Measurements from ENCODE around the gene RNASE12. TPM values are rescaled to one million over a fixed set of nuclear protein-coding genes. Genes with fewer than 3 reads are reported as not detected.

The RNASE12 gene
- total RNA-seq, 1 experiment from 2014 or later: not detected

Other genes starting within 250 kb of the RNASE12 start
- gene PARP2, start 247.7 kb downstream of the RNASE12 start, total RNA-seq (2014; rRNA removed; shearing (Covaris generic)): 17.5 and 20.1 TPM in 2 replicates
- 4.8 and 9.0 TPM in 2 replicates for gene TEP1, start 177.9 kb downstream of the RNASE12 start, total RNA-seq (2014; rRNA removed; shearing (Covaris generic))
- not detected in 2 replicates for gene KLHL33, start 155.2 kb downstream of the RNASE12 start, total RNA-seq (2014; rRNA removed; shearing (Covaris generic))
- gene OSGEP, start 136.6 kb downstream of the RNASE12 start, total RNA-seq (2014; rRNA removed; shearing (Covaris generic)): 33.2 and 54.4 TPM in 2 replicates
- gene APEX1, start 136.2 kb downstream of the RNASE12 start, total RNA-seq (2014; rRNA removed; shearing (Covaris generic)): 96.7 and 99.1 TPM in 2 replicates
- 13.5 and 18.7 TPM in 2 replicates for gene PIP4P1, start 129.9 kb downstream of the RNASE12 start, total RNA-seq (2014; rRNA removed; shearing (Covaris generic))
- gene PNP, start 122.0 kb downstream of the RNASE12 start, total RNA-seq (2014; rRNA removed; shearing (Covaris generic)): 41.8 and 43.5 TPM in 2 replicates
- not detected in 2 replicates for gene RNASE10, start 85.8 kb downstream of the RNASE12 start, total RNA-seq (2014; rRNA removed; shearing (Covaris generic))
- not detected in 2 replicates for gene RNASE9, start 30.3 kb downstream of the RNASE12 start, total RNA-seq (2014; rRNA removed; shearing (Covaris generic))
- gene RNASE11, start 3.4 kb downstream of the RNASE12 start, total RNA-seq (2014; rRNA removed; shearing (Covaris generic)): not detected in 2 replicates
- not detected in 2 replicates for gene OR6S1, start 50.3 kb upstream of the RNASE12 start, total RNA-seq (2014; rRNA removed; shearing (Covaris generic))
- gene RNASE4, start 93.2 kb upstream of the RNASE12 start, total RNA-seq (2014; rRNA removed; shearing (Covaris generic)): 0.91 and 1.1 TPM in 2 replicates
- gene ANG, start 97.4 kb upstream of the RNASE12 start, total RNA-seq (2014; rRNA removed; shearing (Covaris generic)): 0.07 and 0.17 TPM in 2 replicates
- not detected in 2 replicates for gene EDDM3A, start 154.5 kb upstream of the RNASE12 start, total RNA-seq (2014; rRNA removed; shearing (Covaris generic))
- gene EDDM3B, start 177.0 kb upstream of the RNASE12 start, total RNA-seq (2014; rRNA removed; shearing (Covaris generic)): not detected in 2 replicates
- not detected in 2 replicates for gene RNASE6, start 189.9 kb upstream of the RNASE12 start, total RNA-seq (2014; rRNA removed; shearing (Covaris generic))
- not detected in 2 replicates for gene RNASE1, start 211.5 kb upstream of the RNASE12 start, total RNA-seq (2014; rRNA removed; shearing (Covaris generic))

Data from A172 (cell line).